Activated naive CD8-positive, alpha-beta T cell treated with anti-CD3 and anti-CD28 coated beads, Interleukin-2, amount 50 U/mL, for 16 hours (primary cell): Measurements from ENCODE around the gene SYNE4.

Experiments
- DNase-seq: peaks from one replicate; pipeline ENCODE4 v3.0.0-alpha.2; 2020; ENCODE audit warnings: low read depth, low spot score

The SYNE4 gene

GRCh38 chr19:35955881-35956634 lies 52.6 kb downstream of the SYNE4 start:
- DNase-seq = no peak
